HG02938 (cell line): ENCODE results near the gene FBXO36.
"Not testable (repeated sequence)": the region's sequence is repeated elsewhere in the genome, so short reads cannot be mapped to it uniquely, and the experiment has no call there.

Source experiments
- ATAC-seq: cut with Tn5 transposase; IDR thresholded peaks from one replicate; pipeline ENCODE4 v1.9.1; 2021; ENCODE audit warnings: mild to moderate bottlenecking, moderate library complexity; ENCODE audit not compliant: unreplicated experiment

The FBXO36 gene

GRCh38 chr2:229910147-229910831, 12.0 kb upstream of the FBXO36 start:
- ATAC-seq = peak; percentile 15

GRCh38 chr2:229910832-229911412, 11.4 kb upstream of the FBXO36 start:
- peak; percentile 54 for ATAC-seq

- no peak for ATAC-seq
Observed at GRCh38 chr2:229914171-229914570, 8.1 kb upstream of the FBXO36 start.

DNA sequence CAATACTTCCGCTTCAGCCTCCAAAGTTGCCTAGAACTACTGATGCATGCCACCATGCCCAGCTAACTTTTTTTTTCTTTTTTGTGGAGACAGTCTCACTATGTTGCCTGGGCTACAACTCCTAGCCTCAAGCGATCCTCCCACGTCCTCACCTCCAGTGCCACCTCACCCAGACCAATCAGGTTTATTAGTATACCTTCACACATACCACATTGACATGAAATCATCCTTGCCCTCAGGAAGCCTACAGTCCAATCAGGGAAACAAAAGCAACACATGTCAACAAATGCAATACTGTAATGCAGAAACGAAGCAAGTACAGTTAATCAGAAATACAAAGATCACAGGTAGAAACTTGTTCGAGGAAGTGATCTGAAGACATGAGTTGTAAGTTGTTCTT, 4.5 kb upstream of the FBXO36 start:
- ATAC-seq = no peak

GRCh38 chr2:229920011-229920641, 2.2 kb upstream of the FBXO36 start:
- no peak for ATAC-seq

DNA sequence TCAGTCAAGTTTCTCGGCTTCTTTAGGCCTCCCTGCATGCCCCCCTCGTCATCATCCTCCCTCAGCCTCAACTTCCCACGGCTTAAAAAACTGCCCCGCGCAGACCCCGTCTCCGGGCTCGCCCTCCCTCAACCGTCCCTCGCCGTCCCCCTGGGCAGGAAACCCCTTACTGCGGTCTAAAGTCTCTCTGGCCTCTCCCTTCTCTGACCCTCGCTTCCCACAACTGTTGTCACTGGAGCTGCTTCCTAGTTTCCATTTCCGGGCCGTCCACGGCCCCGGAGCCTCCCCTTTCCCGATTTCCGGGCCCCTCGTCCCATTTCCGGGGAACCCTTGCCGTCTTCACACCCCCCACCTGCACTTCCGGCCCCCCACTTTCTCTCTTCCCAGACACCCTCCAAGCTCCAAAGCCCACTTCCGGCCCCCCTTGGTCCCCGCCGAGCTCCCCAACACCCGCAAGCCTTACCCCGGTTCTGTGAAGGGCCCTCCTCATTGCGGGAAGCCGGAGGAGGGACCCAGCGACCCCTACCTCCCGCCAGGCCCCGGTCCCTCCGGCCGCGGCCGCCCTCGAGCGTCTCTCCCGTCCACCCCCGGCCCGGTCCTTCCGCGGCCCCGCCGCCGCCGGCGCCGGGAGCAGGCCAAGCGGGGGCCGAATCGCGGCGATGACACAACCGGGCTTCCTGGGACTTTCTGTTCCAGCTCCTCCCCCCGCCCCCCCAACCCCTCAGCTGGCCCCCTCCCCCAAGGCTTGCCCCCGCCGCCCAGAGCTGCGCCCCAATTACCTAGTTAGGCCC, 1.0 kb upstream of the FBXO36 start:
- ATAC-seq = peak; percentile 8

GRCh38 chr2:229921892-229922448, 333 bp upstream of the FBXO36 start, which contains the start of gene TRIP12:
Gene TRIP12 (minus strand): TSS chr2:229922009. CDS start chr2:229880079, 41,930 bp downstream.
- peak; percentile 70 for ATAC-seq

GRCh38 chr2:229924541-229924940, 2.2 kb downstream of the FBXO36 start:
- ATAC-seq = not testable (repeated sequence)

GRCh38 chr2:229925201-229925600, 2.9 kb downstream of the FBXO36 start:
- ATAC-seq = no peak

- no peak for ATAC-seq
Observed at GRCh38 chr2:229927817-229928321, 5.6 kb downstream of the FBXO36 start.

- ATAC-seq = no peak
Observed at GRCh38 chr2:229930656-229931055, 8.4 kb downstream of the FBXO36 start.

- no peak for ATAC-seq
Observed at GRCh38 chr2:229931241-229931640, 8.9 kb downstream of the FBXO36 start.

- ATAC-seq = no peak
Observed at GRCh38 chr2:229937537-229937936, 15.2 kb downstream of the FBXO36 start.

DNA sequence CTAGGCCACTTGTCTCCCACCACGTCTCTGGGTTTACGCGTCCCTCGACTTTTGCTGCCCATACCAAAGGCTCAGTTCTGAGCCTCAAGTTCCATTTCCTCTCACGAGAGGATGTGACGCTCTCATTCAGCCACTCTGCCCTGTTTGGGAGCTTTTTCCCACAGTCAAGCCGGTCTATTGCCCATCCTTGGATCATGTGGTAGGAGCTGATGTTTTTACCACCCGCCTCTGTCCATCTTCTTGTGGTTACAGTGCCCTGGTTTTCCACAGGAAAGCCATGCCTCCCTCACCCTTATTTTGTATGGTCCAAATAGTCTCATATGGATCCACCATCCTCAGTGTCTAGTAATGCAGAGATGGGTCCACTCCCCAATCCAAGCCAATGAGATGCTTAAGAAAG, 20.4 kb downstream of the FBXO36 start:
- no peak for ATAC-seq

DNA sequence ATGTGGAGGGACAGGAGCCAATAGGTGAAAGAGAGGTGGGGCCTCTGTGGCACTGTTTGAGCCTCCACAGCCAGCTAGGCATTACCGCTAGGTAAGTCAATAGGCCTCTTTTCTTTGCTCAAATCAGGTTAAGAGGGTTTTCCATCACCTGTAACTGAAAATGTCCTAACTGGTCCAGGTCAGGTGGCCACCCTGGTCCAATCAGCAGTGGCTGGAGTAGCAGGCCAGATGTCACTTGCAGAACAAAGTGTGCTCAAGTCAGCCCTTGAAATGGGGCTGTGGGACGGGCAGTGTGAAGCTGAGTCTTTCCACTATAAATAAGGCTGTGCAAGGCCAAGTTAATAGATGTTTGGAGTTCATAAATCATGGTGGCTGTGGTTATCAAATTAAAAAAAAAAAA, 20.9 kb downstream of the FBXO36 start:
- no peak for ATAC-seq

GRCh38 chr2:229943770-229944449, 21.6 kb downstream of the FBXO36 start:
- no peak for ATAC-seq

- ATAC-seq = no peak
Observed at GRCh38 chr2:229945975-229946374, 23.7 kb downstream of the FBXO36 start.

DNA sequence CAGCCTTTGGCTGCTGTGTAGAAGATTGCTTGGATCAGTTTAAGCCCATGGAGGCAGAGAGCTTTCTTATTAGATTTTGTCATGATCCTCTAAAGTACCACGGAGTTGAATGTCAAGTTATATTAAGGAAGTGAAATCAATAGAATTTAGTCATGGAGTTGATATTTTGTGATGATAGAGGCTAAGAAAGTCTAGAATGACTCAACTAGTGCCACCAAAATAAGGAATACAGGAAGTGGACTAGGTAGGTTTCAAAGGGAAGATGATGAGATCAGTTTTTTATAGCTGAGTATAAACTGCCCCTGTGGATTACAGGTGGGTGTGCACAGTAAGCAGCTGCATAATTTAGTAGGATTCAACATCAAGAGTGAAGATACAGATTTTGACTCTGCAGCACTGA, 25.2 kb downstream of the FBXO36 start:
- no peak for ATAC-seq

- no peak for ATAC-seq
Observed at GRCh38 chr2:229952256-229952835, 30.0 kb downstream of the FBXO36 start.

- ATAC-seq = no peak
Observed at GRCh38 chr2:229955663-229956062, 33.4 kb downstream of the FBXO36 start.
